Testis (tissue), 2 donors: ENCODE data around the gene EIF5B.

Experiments used
- CTCF ChIP-seq, 3 experiments: fragments of 450-650 bp in 2 of 3; fragments of 200-600 bp in 1 of 3; sonication (generic) in 1 of 3; IDR thresholded peaks; one replicate each; pipeline ENCODE4 v1.5.1; 2016 to 2019; ENCODE audit warnings: antibody characterized with exemption in 3 of 3, mild to moderate bottlenecking in 2 of 3, moderate library complexity in 1 of 3
- POLR2A ChIP-seq: fragments of 450-650 bp; IDR thresholded peaks from one replicate; pipeline ENCODE4 v1.6.1; 2017; ENCODE audit warnings: antibody characterized with exemption, mild to moderate bottlenecking, moderate library complexity

GRCh38 chr2:99436874-99437273, 99.7 kb downstream of the EIF5B start:
- no peak for TF ChIP-seq CTCF (IDR thresholded peaks at IDR 0.05)
- no peak for TF ChIP-seq POLR2A
